Measurements from ENCODE around the gene SLC25A29.

SLC25A29 gene

DNA sequence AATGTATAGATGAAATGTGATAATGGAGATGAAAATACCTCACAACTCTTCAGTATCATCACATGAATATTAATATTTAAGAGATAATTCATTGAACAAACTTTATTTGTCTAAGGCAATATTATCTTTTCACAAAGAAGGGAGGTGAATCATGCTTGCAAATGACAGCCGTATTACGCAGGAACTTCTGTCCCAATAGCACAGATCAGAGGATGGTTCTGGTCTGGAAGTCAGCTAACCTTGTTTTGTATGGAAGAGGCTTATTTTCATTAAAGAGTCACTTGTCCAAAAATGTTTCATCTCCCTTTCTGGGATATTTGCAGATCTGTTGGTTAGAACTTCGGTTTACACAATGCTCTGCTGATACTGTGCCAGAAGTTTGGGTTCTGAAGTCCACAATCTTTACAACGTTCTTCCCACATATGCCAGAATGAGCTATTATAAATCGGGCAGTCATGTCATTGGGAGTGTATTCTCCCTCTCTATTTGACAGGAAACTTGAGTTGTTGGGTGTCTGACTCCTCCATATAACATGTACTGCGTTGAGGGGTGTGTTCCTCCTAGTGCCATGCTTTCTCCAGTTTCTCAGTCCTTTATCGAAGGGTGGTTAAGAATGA lies 37.5 kb downstream of the SLC25A29 start:
- Histone ChIP-seq H3K9ac (ENCODE audit: low read length in 5 of 5) (no peak overlapping the region), H3K36me3 (ENCODE audit: control insufficient read depth in 5 of 5, insufficient read depth in 5 of 5, low read length in 5 of 5) (peaks cover 0 to 3% (median 3%) of the 10 kb centered on the region in 5 donors), H3K27me3 (ENCODE audit: control insufficient read depth in 5 of 5, insufficient read depth in 4 of 5, low read length in 5 of 5) (no peaks in the 10 kb centered on the region), H3K4me1 (ENCODE audit: control insufficient read depth in 5 of 5, insufficient read depth in 5 of 5, low read length in 5 of 5) (peaks cover 0 to 27% (median 16%) of the 10 kb centered on the region in 5 donors), H3K9me3 (ENCODE audit: control insufficient read depth in 5 of 5, low read length in 5 of 5) (no peaks in the 10 kb centered on the region), H3K4me3 (ENCODE audit: low read depth in 1 of 5, low read length in 5 of 5) (no peak overlapping the region), H3K27ac (ENCODE audit: low read depth, low read length) (peak overlapping the region; percentile 8)

GRCh38 chr14:100267990-100268389 lies 38.3 kb downstream of the SLC25A29 start:
- Histone ChIP-seq H3K36me3 (ENCODE audit: control insufficient read depth in 5 of 5, insufficient read depth in 5 of 5, low read length in 5 of 5) (peaks cover 4 to 10% (median 6%) of the 10 kb centered on the region in 5 donors), H3K9ac (ENCODE audit: low read length in 5 of 5) (no peak overlapping the region), H3K27ac (ENCODE audit: low read depth, low read length) (no peak overlapping the region), H3K4me3 (ENCODE audit: low read depth in 1 of 5, low read length in 5 of 5) (no peak overlapping the region), H3K9me3 (ENCODE audit: control insufficient read depth in 5 of 5, low read length in 5 of 5) (no peaks in the 10 kb centered on the region), H3K27me3 (ENCODE audit: control insufficient read depth in 5 of 5, insufficient read depth in 4 of 5, low read length in 5 of 5) (no peaks in the 10 kb centered on the region), H3K4me1 (ENCODE audit: control insufficient read depth in 5 of 5, insufficient read depth in 5 of 5, low read length in 5 of 5) (peaks cover 0 to 27% (median 16%) of the 10 kb centered on the region in 5 donors)

GRCh38 chr14:100263141-100263540 lies 43.1 kb downstream of the SLC25A29 start:
- H3K4me1 ChIP-seq (ENCODE audit: control insufficient read depth in 5 of 5, insufficient read depth in 5 of 5, low read length in 5 of 5): peaks cover 0 to 31% (median 17%) of the 10 kb centered on the region in 5 donors

GRCh38 chr14:100262545-100262944 lies 43.7 kb downstream of the SLC25A29 start:
- Histone ChIP-seq H3K9me3 (ENCODE audit: control insufficient read depth in 5 of 5, low read length in 5 of 5) (no peaks in the 10 kb centered on the region), H3K27ac (ENCODE audit: low read depth, low read length) (no peak overlapping the region), H3K27me3 (ENCODE audit: control insufficient read depth in 5 of 5, insufficient read depth in 4 of 5, low read length in 5 of 5) (no peaks in the 10 kb centered on the region), H3K4me1 (ENCODE audit: control insufficient read depth in 5 of 5, insufficient read depth in 5 of 5, low read length in 5 of 5) (peaks cover 0 to 29% (median 13%) of the 10 kb centered on the region in 5 donors), H3K9ac (ENCODE audit: low read length in 5 of 5) (no peak overlapping the region), H3K36me3 (ENCODE audit: control insufficient read depth in 5 of 5, insufficient read depth in 5 of 5, low read length in 5 of 5) (peaks cover 4 to 15% (median 9%) of the 10 kb centered on the region in 5 donors), H3K4me3 (ENCODE audit: low read depth in 1 of 5, low read length in 5 of 5) (no peak overlapping the region)

More at GRCh38 chr14:100263141-100263540, 43.1 kb downstream of the SLC25A29 start:
- H3K27ac ChIP-seq (ENCODE audit: low read depth, low read length): no peak overlapping the region
- no peak overlapping the region for H3K9ac ChIP-seq (ENCODE audit: low read length in 5 of 5)
- peaks cover 4 to 15% (median 9%) of the 10 kb centered on the region in 5 donors for H3K36me3 ChIP-seq (ENCODE audit: control insufficient read depth in 5 of 5, insufficient read depth in 5 of 5, low read length in 5 of 5)
- H3K27me3 ChIP-seq (ENCODE audit: control insufficient read depth in 5 of 5, insufficient read depth in 4 of 5, low read length in 5 of 5): no peaks in the 10 kb centered on the region
- H3K9me3 ChIP-seq (ENCODE audit: control insufficient read depth in 5 of 5, low read length in 5 of 5): no peaks in the 10 kb centered on the region
- no peak overlapping the region for H3K4me3 ChIP-seq (ENCODE audit: low read depth in 1 of 5, low read length in 5 of 5)

- no peak overlapping the region for H3K9ac ChIP-seq (ENCODE audit: low read length in 5 of 5)
- H3K4me3 ChIP-seq (ENCODE audit: low read depth in 1 of 5, low read length in 5 of 5): no peak overlapping the region
- no peak overlapping the region for H3K27ac ChIP-seq (ENCODE audit: low read depth, low read length)
- H3K4me1 ChIP-seq (ENCODE audit: control insufficient read depth in 5 of 5, insufficient read depth in 5 of 5, low read length in 5 of 5): peaks cover 0 to 33% (median 17%) of the 10 kb centered on the region in 5 donors
- H3K9me3 ChIP-seq (ENCODE audit: control insufficient read depth in 5 of 5, low read length in 5 of 5): no peaks in the 10 kb centered on the region
- no peaks in the 10 kb centered on the region for H3K27me3 ChIP-seq (ENCODE audit: control insufficient read depth in 5 of 5, insufficient read depth in 4 of 5, low read length in 5 of 5)
- H3K36me3 ChIP-seq (ENCODE audit: control insufficient read depth in 5 of 5, insufficient read depth in 5 of 5, low read length in 5 of 5): peaks cover 4 to 15% (median 9%) of the 10 kb centered on the region in 5 donors
Observed at GRCh38 chr14:100261621-100262020, 44.6 kb downstream of the SLC25A29 start.

GRCh38 chr14:100256339-100256895 lies 49.8 kb downstream of the SLC25A29 start:
- Histone ChIP-seq H3K27ac (ENCODE audit: low read depth, low read length) (no peak overlapping the region), H3K36me3 (ENCODE audit: control insufficient read depth in 5 of 5, insufficient read depth in 5 of 5, low read length in 5 of 5) (no peaks in the 10 kb centered on the region), H3K27me3 (ENCODE audit: control insufficient read depth in 5 of 5, insufficient read depth in 4 of 5, low read length in 5 of 5) (no peaks in the 10 kb centered on the region), H3K4me3 (ENCODE audit: low read depth in 1 of 5, low read length in 5 of 5) (no peak overlapping the region), H3K9me3 (ENCODE audit: control insufficient read depth in 5 of 5, low read length in 5 of 5) (no peaks in the 10 kb centered on the region), H3K9ac (ENCODE audit: low read length in 5 of 5) (no peak overlapping the region), H3K4me1 (ENCODE audit: control insufficient read depth in 5 of 5, insufficient read depth in 5 of 5, low read length in 5 of 5) (peaks cover 0 to 24% (median 12%) of the 10 kb centered on the region in 5 donors)

DNA sequence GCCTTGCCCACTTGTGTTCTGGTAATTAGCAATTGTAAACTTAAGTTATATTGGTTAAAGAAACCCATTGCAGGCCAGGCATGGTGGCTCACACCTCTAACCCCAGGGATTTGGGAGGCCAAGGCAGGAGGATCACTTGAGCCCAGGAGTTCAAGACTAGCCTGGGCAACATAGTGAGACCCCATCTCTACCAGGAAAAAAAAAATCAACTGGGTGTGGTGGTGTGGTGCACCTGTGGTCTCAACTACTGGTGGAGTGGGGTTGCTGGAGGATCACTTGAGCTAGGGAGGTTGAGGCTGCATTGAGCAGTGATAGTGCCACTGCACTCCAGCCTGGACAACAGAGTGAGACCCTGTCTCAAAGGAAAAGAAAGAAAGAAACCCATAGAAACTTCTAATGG lies 53.6 kb downstream of the SLC25A29 start:
- Histone ChIP-seq H3K9me3 (ENCODE audit: control insufficient read depth in 5 of 5, low read length in 5 of 5) (no peaks in the 10 kb centered on the region), H3K27me3 (ENCODE audit: control insufficient read depth in 5 of 5, insufficient read depth in 4 of 5, low read length in 5 of 5) (no peaks in the 10 kb centered on the region), H3K36me3 (ENCODE audit: control insufficient read depth in 5 of 5, insufficient read depth in 5 of 5, low read length in 5 of 5) (peaks cover 0 to 2% (median 0%) of the 10 kb centered on the region in 5 donors), H3K9ac (ENCODE audit: low read length in 5 of 5) (no peak overlapping the region), H3K4me1 (ENCODE audit: control insufficient read depth in 5 of 5, insufficient read depth in 5 of 5, low read length in 5 of 5) (peaks cover 4 to 17% (median 16%) of the 10 kb centered on the region in 5 donors), H3K4me3 (ENCODE audit: low read depth in 1 of 5, low read length in 5 of 5) (no peak overlapping the region), H3K27ac (ENCODE audit: low read depth, low read length) (no peak overlapping the region)

DNA sequence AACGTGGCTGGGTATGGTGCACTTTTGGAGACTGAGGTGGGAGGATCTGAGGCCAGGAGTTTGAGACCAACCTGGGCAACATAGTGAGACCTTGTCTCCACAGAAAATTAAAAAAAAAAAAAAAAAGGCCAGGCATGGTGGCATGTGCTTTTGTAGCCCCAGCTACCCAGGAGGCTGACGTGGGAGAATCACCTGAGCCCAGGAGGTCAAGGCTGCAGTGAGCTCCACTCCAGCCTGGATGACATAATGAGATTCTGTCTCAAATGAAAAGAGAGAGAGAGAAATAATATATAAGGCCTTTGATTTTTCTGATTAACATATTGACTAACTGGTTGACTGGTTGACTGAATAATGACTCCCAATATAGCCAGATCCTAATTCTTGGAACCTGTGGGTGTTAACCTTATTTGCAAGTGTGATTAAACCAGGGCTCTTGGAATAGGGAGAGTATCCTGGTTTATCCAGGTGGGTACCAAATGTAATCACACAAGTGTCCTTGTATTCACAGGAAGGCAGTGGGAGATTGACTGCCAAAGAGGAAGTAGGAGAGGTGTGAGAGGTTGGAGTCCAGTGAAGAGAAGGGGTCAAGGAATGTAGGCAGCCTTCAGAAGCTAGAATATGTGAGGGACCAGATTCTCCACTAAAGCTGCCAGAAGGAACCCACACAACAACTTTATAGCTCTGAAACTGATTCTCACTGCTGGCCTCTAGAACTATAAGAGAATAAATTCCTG lies 55.3 kb downstream of the SLC25A29 start:
- Histone ChIP-seq H3K27me3 (ENCODE audit: control insufficient read depth in 5 of 5, insufficient read depth in 4 of 5, low read length in 5 of 5) (no peaks in the 10 kb centered on the region), H3K9me3 (ENCODE audit: control insufficient read depth in 5 of 5, low read length in 5 of 5) (no peaks in the 10 kb centered on the region), H3K27ac (ENCODE audit: low read depth, low read length) (no peak overlapping the region), H3K4me3 (ENCODE audit: low read depth in 1 of 5, low read length in 5 of 5) (no peak overlapping the region), H3K36me3 (ENCODE audit: control insufficient read depth in 5 of 5, insufficient read depth in 5 of 5, low read length in 5 of 5) (peaks cover 0 to 2% (median 0%) of the 10 kb centered on the region in 5 donors), H3K9ac (ENCODE audit: low read length in 5 of 5) (peak overlapping the region in 1 of 5 donors; percentile 30), H3K4me1 (ENCODE audit: control insufficient read depth in 5 of 5, insufficient read depth in 5 of 5, low read length in 5 of 5) (peaks cover 5 to 33% (median 28%) of the 10 kb centered on the region in 5 donors)

- Histone ChIP-seq H3K4me1 (ENCODE audit: control insufficient read depth in 5 of 5, insufficient read depth in 5 of 5, low read length in 5 of 5) (peaks cover 5 to 55% (median 39%) of the 10 kb centered on the region in 5 donors), H3K36me3 (ENCODE audit: control insufficient read depth in 5 of 5, insufficient read depth in 5 of 5, low read length in 5 of 5) (peaks cover 0 to 2% (median 0%) of the 10 kb centered on the region in 5 donors), H3K27ac (ENCODE audit: low read depth, low read length) (no peak overlapping the region), H3K9ac (ENCODE audit: low read length in 5 of 5) (no peak overlapping the region), H3K27me3 (ENCODE audit: control insufficient read depth in 5 of 5, insufficient read depth in 4 of 5, low read length in 5 of 5) (no peaks in the 10 kb centered on the region), H3K9me3 (ENCODE audit: control insufficient read depth in 5 of 5, low read length in 5 of 5) (no peaks in the 10 kb centered on the region), H3K4me3 (ENCODE audit: low read depth in 1 of 5, low read length in 5 of 5) (no peak overlapping the region)
Observed at GRCh38 chr14:100246809-100247428, 59.3 kb downstream of the SLC25A29 start.

All from subcutaneous abdominal adipose tissue (tissue), 5 donors.